AG20443 (cell line): ENCODE results near the gene RTN1.

Experiments
- DNase-seq: peaks from one replicate; pipeline ENCODE4 v3.0.0; 2012; ENCODE audit warnings: low spot score, mixed read lengths

The RTN1 gene

DNA sequence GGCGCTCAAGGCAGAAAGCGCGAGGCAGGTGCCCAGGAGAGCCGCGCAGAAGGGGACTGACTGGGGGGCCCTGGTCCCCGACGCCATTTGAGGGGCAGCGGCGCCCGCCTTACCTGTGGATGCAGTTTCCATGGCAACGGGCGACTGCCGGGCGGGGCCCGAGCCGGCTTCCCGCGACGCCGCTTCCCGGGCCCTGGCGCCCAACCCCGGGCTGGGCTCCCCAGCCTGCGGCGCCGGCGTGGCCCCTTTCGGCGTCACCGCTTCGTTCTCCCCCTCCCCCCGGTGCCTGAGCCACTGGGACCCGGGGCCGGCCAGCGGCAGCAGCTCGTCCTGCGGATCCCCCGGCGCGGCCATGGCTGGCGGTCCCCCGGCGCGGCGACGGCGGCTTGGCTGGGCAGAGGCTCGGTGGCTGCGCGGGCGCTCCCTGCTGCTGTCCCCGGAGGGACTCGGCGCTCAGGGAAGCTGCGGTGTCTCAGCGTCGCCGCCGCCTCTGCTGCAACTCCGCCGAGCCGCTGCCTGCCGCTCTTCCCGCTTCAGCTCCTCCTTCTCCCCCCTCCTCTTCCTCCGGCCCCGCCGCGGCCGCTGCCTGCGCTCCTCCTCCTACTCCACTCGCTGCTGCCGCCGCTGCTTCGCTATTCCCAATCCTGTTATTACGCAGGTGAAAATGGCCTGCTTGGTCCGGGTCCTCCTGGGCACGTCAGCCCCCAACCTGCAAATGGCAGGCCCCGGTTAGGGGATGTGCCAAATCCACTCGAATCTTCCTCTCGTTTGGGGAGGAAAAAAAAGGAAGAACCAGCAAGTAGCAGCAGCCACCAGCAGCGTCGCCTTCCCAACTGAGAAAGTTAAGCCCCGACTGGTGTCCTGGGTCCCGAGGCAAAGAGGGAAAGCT lies at the start of gene RTN1:
Gene RTN1 (minus strand): TSS at position 500 of the 889 bp plus-strand sequence. CDS start 146 bp downstream, at position 354.
- peak; percentile 70 for DNase-seq

DNA sequence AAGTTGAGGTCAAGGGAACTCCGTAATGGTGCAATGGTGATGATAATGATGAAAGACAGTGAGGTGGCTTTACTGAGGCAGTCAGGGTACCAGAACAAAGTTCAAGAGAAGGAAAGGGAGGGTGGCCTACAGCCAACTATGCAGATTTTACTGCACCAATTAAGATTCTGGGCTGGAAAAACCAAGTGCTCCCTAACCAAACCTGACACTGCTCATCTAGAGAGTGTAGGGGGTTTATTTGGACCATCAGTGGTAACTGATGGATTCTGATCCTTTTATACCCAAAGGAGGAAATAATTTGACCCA lies 49.8 kb upstream of the RTN1 start:
- DNase-seq, result no peak

DNA sequence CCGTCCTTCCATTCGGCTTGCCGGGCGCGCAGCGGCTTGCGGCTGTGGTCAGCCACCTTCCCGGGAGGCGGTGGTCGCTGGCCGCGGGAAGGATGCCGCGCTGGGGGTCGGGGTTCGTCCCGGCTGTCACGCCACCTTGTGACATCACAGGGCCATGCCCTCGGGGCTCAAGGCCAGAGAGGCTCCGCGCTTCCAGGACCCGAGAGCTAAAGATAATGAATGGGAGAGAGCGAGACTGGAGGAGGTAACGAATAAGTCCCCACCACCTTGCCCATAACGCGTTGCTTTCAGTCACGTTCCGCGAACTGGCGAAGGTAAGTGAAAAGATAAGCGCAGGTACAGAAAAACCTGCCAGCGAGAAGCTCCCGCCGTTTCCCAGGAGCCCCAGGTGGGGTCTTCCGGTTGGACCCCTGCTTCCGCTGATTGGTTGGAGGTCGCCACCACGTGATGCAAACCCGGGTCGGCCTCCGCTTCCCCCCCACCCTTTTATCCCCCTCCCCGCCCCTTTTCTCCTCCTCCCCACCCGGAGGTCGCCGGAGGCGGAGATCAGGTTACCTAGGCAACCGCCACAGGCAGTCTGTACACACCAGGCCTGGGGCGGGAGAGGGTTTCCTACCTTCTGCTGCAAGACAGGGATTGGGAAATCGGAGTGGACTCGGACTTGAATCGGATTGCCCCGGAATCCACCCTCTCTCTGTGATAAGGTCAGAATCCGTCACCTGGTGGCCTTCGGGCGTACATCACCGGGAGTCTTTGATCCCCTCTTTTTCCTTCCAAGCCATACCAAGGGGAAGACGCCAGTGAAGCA lies 49.2 kb upstream of the RTN1 start, which contains the start of gene LRRC9:
Gene LRRC9 (plus strand): TSS at position 575 of the 808 bp plus-strand sequence.
- DNase-seq, result peak; percentile 12

GRCh38 chr14:59918824-59919569 lies 48.4 kb upstream of the RTN1 start:
- DNase-seq, result peak; percentile 51

- no peak for DNase-seq
Observed at GRCh38 chr14:59913187-59913586, 42.6 kb upstream of the RTN1 start.

DNA sequence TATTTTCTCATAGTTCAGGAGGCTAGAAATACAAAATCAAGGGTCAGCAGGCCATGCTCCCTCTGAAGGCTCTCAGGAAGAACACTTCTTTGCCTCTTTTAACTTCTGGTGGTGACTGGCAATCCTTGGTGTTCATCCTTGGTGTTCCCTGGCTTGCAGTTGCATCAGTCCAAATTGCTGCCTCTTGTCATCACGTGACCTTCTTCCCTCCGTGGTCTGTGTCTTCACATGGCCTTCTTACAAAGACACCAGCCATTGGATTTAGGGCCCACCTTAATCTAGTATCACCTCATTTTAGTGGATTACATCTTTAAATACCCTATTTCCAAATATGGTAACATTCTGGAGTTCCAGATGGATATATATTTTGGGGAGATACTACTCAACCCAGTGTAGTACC lies 41.9 kb upstream of the RTN1 start:
- no peak for DNase-seq

DNA sequence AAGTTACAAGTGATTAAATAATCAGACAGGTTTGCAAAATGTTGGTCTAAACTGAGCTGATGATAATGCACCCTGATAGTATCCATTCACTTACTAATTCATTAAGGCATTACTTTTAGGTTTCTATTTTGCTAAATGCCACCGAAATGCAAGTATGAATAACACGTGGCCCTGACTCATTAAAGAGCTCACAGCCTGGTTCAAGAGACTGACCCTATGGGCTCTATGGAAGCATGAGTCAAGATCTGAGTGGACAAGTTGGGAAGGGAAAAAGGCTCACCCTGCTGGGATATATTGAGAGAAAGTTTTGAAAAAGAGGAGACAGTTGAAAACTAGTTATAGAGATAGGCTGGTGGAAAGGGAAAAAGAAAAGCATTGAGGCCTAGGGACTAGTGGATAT lies 34.6 kb upstream of the RTN1 start:
- no peak for DNase-seq

DNA sequence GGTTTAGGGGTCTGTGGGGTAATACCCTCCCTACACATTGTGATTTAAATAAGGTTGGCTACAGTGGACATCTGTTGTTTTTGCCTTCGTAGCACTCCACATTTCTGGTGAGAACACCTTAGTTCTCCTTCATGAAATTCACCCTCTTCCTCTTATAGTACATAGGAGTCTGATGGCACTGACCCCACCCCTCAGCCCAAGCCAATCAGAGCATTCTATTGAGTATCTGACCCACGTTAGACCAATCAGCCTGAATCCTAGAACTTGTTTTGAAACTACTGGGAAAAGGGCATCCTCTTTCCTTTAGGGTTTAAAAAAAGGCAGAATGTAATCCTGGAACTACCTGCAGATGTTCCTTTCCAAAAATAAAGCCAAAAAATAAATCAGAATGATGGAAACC lies 33.6 kb upstream of the RTN1 start:
- no peak for DNase-seq

- DNase-seq, result no peak
Observed at GRCh38 chr14:59900556-59900955, 30.0 kb upstream of the RTN1 start.

- no peak for DNase-seq
Observed at GRCh38 chr14:59897757-59898383, 27.3 kb upstream of the RTN1 start.

- no peak for DNase-seq
Observed at GRCh38 chr14:59895721-59896120, 25.1 kb upstream of the RTN1 start.

DNA sequence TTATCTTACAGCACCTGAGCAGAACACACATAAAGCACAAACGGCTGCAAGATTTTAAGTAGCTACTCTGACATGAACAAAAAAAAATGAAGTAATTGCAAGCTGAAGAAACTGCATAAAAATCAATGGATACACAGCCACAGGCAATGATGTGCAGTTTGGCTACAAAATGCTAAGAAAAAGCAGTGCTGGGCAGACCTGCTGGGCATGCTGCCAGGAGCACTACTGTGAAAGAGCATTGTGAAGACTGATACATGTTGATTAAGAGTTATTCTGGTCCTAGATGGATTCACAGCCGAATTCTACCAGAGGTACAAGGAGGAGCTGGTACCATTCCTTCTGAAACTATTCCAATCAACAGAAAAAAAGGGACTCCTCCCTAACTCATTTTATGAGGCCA lies 20.1 kb upstream of the RTN1 start:
- no peak for DNase-seq

DNA sequence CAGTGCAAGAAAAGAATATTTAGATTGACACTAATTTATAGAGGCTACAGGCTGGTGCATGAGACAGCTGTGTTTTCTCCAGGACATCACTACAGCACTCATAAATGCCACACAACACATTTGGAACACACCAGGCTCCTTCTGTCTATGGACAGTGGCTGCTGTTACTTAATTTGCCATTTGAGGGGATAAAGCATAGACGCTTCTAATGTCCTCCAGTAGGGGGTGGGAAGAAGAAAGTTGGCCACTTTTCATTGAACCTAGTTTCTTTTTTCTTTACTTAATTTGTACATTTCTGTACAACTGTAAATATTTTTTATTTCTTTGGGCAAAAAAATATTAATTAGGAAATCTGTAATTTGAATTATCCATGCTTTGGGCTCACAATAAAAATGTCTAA lies 12.4 kb upstream of the RTN1 start:
- no peak for DNase-seq

- no peak for DNase-seq
Observed at GRCh38 chr14:59871166-59871495, 555 bp upstream of the RTN1 start.

- peak; percentile 10 for DNase-seq
Observed at GRCh38 chr14:59869381-59870255, 958 bp downstream of the RTN1 start.

- no peak for DNase-seq
Observed at GRCh38 chr14:59868021-59868420, 2.6 kb downstream of the RTN1 start.

DNA sequence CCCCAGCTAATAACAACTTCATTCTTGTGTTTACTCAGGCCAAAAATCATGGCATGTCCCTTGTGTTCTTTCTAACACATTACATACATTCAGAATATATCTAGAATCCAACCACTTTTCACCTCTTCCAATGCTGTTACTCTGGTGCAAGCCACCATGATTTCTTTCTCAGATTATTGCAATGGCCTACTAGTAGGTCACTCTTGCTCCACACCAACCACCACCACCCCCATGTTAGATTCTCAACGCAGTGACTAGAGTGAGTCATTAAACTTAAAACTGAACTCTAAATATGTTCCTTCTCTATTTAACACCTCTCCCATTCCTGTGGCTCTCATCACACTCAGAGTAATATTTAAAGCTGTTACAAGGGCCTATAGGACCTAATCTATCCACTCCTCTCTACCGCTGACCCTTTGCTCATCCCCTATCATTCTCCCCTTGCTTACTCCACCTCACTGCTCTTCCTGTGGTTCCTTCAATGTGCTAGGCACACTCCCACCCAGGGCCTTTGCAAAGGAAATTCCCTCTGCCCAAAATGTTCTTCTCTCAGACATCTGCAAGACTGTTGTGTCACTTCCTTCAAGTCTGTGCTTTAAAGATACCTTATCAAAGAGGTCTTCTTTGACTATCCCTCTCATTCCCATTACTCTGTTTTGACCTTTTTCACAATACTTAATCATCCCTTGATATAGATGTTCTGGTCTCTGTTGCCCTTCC lies 6.6 kb downstream of the RTN1 start:
- DNase-seq, result no peak

GRCh38 chr14:59857328-59857727 lies 13.2 kb downstream of the RTN1 start:
- DNase-seq, result no peak

GRCh38 chr14:59852350-59852749 lies 18.2 kb downstream of the RTN1 start:
- DNase-seq, result no peak

DNA sequence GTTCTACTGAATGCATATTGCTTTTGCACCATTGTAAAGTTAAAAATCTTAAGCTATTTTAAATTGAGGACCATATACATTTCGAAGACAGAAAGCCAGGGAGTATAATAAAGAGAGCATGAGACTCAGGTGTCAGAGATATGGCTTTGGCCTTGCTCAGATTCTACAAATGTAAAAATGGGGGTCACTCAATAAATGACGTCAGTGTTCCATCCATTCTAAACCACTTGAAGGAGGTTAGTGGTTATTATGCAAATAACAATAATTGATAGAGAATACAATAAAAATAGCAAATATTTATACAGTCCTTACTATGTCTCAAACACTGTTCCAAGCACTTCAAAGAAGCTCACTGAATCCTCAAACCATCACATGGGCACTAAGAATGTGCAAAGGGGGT lies 20.1 kb downstream of the RTN1 start:
- DNase-seq, result no peak
